HG03354 (cell line): ENCODE measurements around the gene SGCA.

ENCODE experiments used
- ATAC-seq: cut with Tn5 transposase; IDR thresholded peaks from one replicate; pipeline ENCODE4 v1.9.1; 2021; ENCODE audit warnings: mild to moderate bottlenecking; ENCODE audit not compliant: unreplicated experiment, poor library complexity, severe bottlenecking

The SGCA gene

DNA sequence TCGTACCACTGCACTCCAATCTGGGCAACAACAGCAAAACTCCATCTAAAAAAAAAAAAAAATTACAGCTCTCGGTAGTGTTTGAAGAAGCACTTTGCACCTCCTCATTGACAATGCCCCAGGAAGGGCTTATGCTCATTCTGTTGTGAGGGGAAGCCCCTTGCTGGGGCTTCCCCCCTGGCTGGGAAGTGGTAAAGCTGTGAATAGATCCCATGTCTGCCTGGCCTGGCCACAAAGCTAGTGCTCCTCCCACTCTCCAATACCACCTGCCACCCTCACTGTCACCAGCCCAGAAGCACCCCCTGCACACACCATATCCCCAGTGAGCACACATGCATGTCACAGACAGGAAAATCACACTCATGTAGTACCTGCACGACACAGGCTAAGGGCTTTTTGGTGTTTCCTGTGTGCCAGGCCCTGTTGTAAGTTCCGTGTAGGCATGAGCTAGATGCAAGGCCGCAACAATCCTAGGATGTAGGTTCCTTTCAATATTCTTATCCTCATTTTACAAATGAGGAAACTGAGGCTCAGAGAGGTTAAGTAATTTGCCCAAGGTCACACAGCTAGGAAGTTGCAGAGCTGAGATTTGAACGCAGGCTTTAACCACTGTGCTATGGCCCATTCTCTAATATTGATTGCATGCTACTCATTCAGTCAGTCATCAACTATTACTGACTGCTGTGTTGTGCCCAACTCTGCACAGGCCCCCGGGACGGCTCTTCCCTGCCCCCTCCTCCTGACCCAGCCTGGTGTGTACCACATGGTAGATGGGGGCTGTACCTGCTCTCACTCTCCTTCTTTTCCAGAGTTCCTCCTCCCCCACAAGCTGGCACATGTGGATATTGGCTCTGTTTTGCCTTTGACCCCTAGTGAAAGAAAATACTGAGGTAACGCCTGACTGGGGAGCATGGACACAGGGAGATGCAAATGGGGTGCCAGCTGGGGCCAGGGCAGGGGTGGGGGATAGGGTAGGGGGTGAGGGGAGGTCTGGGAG, 47.5 kb downstream of the SGCA start:
- peak; percentile 70 for ATAC-seq

DNA sequence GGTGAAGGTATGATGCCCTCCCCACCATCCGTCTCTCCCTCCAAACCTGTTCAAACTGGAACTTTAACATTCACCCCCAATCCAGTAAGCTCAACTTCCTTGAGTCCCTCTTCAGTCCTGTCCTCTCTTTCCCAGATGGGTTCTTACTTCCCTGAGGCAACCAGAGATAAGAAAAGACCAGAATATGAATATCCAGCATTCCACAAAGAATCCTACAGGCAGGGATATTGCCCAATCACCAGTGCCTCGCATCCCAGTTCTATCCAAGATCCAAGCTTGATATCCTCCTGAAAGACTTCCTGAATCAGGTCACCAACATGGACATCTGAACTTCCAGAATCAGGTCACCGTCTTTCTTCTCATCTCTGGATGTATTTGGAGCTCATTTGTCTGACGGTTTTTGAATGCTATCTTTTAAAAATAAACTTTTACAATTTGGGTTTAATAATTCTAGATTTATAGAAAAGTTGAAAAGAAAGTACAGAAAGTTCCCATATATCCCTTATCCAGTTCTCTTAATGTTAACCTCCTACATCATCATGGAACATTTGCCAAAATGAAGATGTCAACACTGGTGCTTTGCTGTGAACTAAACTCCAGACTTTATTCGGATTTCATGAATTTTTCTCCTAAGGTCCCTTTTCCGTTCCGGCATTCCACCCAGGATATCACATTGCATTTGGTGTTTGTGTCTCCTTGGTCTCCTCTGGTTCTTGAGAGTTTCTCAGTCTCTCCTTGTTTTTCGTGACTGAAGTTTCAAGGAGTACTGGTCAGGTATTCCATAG, 49.4 kb downstream of the SGCA start:
- no peak for ATAC-seq

DNA sequence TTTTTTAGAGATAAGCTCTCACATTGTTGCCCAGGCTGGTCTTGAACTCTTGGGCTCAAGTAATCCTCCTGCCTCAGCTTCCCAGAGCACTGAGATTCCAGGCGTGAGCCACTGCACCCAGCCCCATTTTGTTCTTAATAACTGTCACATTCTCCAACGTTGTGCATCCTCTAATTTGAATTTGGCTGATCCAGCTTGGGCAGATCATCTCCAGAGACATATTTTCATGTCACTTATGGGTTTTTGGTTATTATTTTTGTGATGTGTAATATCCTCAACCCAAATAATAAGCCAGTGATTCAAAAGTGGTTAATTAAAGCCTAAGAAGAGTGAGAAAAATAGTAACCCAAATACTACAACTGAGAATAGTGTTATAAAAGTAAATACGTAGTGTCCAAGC, 51.8 kb downstream of the SGCA start:
- no peak for ATAC-seq

DNA sequence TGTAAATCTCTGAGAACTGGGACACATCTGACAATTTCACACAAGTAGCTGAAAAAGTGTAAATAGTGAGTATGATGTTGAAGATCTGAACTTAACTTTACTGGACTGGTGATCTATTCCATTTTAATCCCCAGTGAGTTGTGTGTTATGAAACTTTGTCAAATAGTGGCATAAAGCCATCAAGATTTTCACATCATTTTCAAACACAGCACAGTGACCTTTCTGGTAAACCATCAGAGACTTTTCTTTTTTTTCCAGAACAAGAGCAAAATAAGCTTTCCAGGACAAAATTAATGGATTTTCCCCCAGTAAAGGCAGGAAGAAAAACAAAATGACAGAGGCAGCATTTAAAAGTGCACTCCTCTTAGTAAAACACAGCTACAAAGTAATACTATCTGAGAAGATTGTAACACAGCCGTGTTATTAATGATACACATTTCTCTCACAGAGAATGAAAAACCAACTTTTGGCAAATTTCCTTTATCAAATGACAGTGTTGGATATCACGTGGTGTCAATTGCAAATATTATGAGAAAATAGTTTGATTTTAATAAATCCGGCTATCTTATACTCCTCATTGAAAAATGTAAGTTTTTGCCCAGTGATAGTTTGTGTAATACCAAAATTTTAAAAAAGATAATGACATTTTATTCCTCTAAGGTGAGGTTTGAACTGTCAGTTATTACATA, 52.4 kb downstream of the SGCA start:
- no peak for ATAC-seq

DNA sequence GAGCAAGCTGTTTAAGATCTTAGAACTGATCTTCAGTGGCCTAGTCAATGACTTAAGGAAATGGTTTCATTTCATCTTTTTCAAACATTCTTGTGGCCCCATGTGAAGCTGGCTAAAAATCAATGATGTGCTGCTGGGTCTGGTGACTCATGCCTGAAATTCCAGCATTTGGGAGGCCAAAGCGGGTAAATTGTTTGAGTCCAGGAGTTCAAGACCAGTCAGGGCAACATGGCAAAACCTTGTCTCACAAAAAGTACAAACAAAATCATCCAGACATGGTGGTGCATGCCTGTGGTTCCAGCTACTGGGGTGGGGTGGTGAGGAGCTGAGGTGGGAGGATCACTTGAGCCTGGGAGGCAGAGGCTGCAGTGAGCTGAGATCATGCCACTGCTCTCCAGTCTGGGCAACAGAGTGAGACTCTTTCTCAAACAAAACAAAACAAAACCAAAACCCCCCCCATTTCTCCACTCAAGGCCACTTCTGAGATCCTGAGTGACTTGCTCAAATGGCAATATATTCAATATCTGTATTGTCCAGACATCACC, 53.0 kb downstream of the SGCA start:
- no peak for ATAC-seq

DNA sequence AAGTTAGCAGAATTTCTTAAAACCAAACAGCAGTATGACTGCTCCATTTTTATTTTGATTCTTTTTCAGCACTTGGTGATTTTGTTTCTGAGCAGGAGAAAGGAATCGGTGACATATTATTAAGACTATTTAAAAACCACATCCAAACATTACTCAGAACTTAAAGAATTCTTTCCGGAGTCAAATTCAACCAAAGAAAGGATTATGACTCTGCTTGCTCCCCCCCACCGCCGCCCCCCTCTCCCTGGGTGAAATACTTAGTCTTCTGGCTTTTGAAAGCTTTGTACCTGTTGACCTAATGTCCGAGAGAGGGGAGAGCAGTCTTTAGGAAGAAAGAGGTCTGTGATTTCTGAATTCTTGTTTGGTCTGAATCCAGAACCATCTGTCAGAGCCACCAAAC, 53.5 kb downstream of the SGCA start:
- no peak for ATAC-seq

DNA sequence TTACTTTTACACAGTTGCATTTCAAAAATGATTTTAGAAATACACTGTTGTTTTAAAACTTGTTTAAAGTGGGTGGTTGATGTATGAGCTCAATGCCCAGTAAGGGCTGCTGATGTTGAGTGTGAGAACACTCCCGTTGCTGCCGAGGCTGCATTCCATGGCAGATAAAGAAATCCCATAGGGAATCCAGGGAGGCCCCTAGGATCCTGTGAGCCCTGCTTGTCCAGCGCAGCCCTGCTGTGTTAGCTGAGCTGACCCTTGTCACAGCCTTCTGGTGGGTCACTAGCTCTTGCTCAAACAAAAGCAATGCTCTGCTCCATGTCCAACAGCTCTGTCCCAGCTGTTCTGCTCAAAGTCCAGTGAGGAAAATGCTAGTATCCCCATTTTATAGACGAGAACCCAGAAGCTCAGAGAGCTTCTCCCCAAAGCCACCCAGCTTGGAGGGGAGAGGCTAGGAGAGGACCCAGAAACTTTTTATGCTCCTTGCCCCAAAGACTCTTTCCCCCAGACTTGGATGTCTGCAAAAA, 54.2 kb downstream of the SGCA start:
- no peak for ATAC-seq

DNA sequence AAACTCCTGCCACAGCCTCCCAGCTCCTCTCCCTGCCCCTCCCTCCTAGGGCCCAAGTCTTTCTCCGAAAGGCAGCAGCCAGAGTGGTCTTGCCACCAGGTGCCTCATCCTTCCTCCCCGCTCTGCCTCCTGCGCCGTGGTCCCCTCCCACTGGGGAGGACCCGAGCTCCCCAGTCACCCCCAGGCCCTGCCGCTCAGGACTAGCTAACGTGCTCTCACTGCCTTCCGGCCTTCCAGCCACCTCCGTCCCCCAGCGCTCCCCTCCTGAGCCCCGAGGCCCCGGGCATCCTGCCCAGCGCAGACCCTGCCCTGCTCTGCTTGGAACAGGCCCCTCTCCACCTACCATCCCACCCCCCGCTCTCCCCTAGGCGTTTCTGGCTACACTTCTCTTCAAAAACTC, 55.0 kb downstream of the SGCA start:
- no peak for ATAC-seq

DNA sequence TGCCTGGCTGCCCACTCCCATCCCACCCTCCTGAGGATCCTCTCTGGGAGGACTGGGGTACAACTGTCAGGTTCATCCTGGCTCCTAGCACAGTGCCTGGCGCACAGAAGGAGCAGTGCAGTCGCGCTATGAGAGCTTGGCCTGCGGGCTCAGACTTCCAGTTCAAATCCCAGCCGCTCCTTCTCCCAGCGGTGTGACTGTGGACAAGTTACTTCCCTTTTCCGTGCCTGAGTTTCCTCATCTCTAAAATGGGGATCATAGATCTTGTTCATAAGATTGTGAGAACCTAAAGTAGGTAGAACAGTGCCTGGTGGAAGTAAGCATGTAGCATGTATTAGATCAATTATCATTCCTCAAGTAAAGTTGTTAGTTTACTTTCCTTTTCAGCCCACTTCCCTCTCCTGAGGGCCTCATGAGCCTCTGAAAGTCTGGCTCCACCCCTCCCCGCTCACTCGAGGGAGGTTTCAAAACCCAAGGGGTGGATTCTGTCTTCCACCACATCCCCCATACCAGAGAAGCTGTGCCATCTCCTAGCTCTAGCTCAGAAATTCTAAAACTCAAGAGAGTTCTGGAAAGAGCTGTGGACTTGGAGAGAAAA, 55.6 kb downstream of the SGCA start:
- ATAC-seq, result no peak

DNA sequence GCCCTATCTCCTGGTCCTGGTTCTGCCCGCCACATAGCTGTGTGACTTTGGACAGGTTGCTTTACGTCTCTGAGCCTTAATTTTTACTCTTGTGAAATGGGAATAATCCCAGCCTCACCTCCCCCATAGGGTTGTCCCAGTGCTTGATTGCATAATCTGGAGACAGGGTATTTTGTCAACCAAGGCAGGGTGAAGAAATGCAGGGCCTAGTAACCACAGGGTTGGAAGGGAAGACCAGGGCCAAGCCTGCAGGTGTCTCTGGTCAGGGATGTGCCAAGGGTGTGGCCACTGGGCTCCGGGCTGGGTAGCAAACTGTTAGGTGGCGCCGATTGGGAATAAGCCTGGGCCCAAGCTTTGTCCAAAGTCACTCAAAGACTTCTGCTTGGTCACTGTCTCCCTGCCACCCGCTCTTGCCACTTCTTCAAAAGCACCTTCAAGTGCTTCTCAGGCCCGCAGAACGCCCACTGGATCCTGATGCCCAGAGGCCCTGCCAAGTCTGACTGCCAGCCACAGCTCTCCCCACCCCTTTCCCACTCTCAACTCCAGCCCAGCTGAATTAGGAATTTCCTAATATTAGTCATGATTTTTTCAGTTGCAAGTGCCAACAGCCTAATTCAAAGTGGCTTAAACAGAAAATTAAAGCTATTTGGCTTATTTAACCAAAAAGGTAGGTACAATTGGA, 56.2 kb downstream of the SGCA start:
- no peak for ATAC-seq

DNA sequence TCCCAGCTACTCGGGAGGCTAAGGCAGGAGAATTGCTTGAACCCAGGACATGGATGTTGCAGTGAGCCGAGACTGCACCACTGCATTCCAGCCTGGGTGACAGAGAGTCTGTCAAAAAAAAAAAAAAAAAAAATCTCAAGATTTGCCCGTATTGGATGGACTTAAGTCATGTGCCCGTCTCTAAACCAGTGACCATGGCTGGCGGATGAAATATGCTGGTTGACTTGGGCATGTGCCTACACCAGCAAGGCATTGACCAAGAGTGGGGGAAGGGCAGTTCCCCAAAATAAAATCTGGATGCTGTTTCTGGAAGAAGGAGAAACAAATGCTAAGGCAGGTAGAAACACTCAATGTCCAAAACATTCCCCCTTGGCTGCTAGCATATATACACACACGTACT, 57.1 kb downstream of the SGCA start:
- ATAC-seq, result no peak
